ENCODE results near the gene ARAF. TPM values are rescaled to one million over a fixed set of nuclear protein-coding genes. Genes with fewer than 3 reads are reported as not detected.
"Not testable (repeated sequence)": the region's sequence is repeated elsewhere in the genome, so short reads cannot be mapped to it uniquely, and the experiment has no call there.

ARAF gene
- polyA plus RNA-seq (2013, experiment 1 of 2; ENCODE audit: insufficient read length), result 57.5 TPM
- polyA plus RNA-seq (2013, experiment 2 of 2; ENCODE audit: insufficient read length), result 50.8 TPM

DNA sequence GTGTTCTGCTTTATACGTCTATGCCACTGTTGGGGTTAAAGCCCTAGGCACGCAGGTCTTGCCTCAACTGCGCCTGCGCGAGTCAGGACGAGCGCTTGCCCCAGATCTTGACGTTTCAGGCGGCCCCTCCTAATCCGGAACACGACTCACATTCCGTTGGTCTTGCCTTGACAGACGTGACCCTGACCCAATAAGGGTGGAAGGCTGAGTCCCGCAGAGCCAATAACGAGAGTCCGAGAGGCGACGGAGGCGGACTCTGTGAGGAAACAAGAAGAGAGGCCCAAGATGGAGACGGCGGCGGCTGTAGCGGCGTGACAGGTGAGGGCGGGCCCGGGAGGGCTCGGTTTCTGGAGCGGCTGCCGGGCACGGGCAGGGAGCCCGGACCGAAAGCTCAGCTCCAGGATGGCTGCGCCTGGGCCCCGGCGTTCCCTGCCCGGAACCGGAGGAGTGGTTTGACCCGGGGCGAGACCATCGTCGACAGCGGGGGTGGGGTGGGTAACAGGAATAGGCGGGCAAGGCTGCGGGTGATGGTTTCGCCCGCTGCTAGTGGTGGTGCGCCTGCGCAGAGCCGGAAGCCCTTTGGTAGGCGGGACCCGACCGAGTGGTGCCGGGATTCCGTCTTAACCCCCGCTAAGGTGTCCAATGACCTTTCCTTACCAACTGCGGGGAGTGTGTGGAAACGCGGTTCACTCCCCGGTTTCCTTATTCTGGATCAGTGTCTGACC, at the start of gene ARAF:
Gene ARAF, plus strand, starts transcription at position 272 of the 725 bp plus-strand sequence. CDS start 1,763 bp downstream, outside the sequence.
- DNase-seq, result peak; percentile 99

DNA sequence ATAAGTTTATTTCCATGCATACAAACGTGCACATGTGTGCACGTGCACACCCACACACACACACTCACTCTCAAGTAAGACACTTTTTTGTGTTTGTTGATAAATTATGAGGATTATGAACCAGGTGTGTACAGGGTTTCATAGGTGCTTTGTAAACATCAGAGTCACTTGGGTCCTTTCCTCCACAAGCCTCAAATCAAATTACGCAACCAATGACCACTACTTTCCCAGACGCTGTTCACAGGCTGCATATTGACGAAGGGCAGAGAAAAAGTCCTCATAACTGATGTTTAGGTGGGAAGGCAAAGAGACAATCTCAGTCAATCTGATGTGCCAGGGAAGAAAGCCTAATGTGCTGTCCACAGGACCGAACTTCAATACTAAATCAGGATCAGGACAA, 48.6 kb upstream of the ARAF start:
- DNase-seq, result not testable (repeated sequence)

DNA sequence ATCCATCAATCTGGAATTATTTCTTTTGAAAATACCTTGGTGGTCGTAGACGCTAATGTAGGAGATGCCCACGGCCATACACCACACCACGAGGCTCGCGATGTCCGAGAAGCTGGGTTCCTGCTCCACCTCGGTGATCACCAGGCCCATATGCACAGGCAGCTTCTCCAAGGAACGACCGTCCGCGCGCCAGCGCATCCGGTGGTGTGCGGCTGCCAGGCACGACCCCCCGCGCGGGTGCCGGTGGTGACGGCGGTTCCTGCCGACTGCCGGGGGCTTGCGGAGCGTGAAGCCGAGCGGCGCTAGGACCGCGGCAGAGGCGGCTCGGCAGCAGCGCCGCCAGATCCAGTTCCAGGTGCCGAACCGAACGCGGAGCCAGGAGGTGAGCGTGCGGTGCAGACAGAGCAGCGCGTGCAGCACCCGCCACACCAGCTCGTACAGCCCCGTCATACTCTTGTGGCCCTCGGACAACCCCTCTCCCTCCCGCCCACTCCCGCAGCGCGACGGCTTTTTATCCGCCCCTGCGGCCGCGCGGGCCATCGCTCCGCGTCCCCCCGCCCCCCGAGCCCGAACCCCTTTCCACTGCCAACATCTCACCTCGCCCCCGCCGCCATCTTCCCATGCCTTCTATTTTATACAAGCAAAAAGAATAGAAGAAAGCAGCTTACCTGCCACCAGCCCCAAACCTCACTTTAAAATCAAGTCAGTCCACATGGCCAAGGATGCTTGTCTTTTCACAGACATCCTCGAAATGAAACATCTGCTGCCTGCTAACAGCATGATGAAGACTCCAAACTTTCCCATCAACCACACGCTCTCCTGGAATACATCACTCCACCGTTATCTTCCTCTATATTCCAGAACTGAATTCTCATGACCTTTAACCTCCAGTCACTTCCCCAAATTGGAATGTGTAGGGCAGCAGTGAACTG, 47.7 kb upstream of the ARAF start:
- DNase-seq, result not testable (repeated sequence)

DNA sequence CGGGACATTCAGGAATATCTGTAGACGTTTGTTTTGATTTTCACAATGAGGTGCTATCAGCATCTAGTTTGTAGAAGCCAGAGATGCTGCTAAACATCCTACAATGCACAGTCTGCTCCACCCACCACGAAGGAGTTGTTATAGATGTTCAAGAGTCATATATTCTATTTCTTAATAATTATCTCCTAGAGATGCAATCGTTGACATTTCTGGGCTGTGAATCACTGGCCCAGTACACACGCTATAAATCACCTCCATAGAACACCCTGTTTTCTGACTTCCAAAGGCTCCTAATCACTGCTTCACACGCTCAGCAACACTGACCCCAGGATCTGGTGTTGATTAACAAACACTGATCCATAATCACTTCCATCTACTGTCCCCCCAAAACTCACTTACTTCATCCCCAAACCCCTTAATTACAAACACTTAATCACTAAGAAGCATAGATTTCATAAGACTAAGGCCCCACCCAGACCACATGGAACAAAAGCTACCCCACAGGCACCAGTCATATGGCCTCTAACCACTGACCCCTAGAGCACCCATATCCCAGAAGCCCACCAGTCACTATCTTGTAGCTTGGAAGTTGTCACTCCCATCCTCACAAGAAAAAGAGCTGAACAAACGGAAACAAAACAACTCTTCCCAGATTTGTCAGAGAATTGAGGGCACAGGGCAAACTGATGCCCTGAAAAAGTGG, 46.3 kb upstream of the ARAF start:
- peak; percentile 25 for DNase-seq

DNA sequence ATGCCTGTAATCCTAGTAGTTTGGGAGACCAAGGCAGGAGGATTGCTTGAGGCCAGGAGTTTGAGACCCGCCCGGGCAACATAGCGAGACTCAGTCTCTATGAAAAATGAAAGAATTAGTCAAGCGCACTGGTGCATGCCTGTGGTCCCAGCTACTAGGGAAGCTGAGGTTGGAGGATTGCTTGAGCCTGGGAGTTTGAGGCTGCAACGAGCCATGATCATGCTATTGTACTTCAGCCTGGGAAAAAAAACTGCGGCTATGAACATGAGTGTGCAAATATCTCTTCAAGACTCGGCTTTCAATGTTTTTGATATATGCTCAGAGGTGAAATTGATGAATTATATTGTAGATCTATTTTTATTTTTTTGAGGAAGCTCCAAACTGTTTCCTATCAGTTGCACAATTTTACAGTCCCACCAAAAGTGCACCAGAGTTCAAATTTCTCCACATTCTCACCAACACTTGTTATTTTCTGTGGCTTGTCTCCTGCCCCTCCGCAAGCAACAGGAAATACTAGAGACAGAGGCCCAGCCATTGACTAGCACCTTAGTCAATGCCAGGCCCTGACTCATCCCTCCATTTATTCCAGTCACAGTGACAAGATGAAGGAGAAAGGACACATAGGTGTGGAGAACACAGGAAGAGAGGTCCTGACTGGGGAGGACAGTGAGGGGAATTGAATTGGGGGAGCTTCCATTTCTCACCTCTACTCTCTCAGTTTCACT, 44.9 kb upstream of the ARAF start:
- peak; percentile 32 for DNase-seq

DNA sequence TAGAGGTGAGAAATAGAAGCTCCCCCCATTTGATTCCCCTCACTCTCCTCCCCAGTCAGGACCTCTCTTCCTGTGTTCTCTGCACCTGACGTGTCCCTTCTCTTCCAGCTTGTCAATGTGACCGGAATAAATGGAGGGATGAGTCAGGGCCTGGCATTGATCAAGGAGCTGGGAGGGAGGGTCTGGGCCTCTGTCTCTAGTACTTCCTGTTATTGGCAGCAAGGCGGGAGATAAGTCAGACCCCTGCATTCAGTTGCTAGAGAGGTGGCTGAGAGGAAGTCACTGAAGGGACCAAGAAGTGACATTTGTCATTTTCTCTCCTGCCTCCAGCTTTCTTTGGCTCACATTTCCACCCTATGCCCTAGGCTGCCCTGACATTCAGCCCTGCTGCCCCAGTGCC, 42.9 kb upstream of the ARAF start:
- no peak for DNase-seq

DNA sequence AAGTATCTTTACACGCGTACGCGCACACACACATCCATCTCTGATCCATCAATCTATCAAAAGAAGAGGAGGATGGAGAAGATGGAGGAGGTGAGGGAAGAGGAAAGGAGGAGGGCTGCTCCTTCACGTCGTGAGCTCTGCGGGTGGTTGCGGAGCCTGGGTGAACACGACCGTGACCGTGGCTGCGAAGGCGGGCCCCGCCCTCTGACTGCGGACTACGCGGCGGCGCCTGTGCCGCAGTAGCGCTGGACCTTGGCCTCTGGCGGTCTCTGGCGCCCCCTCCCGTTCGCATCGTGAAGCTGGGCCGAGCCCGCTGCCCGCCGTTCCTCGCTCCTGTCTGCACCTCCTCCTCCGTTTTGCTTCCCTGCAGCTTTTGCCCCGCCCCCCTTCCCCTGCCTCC, 37.7 kb upstream of the ARAF start:
- DNase-seq, result peak; percentile 64

DNA sequence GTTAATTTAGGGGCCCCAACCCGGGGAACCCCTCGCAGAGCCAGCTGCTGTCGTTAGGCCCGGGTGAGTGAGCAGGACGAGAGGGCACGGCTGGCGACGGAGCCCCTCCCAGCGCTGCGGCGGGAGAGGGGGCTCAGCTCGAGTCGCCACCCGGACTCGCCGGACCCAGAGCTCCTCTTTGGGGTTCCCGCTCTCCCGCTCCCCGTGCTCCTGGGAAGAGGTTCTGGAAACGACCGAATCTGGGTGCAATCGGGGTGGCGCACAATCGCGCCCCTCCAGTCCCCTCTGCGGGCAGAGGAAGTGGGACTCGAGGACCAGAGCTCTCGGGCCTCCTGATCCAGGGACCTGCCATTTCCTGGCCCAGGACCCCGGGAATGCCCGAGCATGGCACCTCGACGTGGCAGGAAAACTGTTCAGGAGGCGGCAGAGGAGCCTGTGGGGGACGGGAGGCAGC, 37.3 kb upstream of the ARAF start:
- no peak for DNase-seq

DNA sequence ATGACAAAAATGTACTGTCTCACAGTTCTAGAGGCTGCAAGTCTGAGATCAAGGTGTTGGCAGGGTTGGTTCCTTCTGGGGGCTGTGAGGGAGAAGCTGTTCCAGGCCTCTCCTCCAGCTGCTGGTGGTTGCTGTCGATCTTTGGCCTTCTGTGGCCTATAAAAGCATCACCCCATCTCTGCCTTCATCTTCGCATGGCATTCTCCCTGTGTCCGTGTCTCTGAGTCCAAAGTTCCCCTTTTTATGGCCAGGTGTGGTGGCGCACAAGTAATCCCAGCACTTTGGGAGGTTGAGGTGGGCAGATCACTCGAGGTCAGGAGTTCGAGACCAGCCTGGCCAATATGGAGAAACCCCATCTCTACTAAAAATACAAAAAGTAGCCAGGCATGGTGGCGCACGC, 31.5 kb upstream of the ARAF start:
- DNase-seq, result no peak

DNA sequence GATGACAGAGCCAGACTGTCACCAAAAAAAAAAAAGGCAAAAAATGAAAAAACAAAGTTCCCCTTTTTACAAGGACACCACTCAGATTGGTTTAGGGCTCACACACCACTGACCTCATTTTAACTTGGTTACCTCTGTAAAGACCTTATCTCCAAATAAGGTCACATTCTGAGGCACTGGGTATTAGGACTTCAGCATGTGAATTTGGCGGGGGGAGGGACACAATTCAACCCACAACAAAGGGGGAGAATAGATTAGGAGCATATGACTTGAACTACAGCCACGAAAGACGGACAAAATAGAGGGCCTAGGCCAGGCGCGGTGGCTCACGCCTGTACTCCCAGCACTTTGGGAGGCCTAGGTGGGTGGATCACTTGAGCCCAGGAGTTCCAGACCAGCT, 31.0 kb upstream of the ARAF start:
- no peak for DNase-seq

DNA sequence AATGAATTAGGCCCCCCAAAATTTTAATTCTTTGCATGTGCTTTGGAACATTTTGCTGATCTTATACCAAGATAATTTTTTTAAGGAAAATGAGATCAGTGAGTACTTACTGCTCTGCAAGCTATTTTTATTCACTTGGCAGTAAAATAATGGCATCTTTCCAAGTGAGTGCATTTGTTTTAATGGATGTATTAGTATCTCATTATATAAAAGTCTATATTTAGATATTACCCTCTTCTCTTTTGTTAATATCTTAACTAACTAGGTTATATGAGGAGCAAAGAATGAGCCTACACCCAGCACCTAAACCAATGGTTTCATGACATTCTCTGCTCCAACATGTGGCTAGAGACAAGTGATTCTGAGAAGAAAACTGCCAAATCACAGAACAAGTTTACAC, 21.1 kb upstream of the ARAF start:
- no peak for DNase-seq

DNA sequence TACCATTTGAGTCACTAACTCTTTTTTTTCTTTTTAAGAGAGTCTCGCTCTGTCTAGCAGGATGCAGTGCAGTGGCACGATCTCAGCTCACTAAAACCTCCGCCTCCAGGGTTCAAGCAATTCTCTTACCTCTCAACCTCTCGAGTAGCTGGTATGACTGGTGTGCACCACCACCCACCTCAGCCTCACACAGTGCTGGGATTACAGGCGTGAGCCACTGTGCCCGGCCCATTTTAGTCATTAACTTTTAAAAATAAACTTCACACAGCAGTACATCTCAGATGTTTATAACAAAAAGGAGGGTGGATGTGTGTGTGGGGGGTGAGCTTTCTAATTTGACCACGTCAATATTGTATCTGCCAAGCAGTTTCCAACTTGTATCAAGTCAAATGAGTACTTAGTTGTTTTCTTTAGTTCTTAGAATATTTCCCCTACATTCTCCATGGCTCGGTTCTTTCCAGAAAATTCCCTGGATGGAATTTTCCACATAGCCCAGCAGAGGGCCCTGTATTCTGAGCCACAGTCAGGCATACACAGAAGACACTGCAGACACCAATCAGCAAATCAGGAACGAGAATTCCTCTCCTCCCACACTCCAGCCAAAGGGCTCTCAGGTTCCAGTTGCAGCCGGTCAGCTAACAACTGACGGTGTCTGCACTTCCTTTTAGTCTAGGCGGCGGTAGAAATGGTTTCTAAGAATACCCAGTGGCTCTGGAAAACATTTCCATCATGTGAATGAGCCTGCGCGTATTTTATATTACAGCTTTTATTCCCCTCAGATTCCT, 20.1 kb upstream of the ARAF start:
- DNase-seq, result peak; percentile 91

DNA sequence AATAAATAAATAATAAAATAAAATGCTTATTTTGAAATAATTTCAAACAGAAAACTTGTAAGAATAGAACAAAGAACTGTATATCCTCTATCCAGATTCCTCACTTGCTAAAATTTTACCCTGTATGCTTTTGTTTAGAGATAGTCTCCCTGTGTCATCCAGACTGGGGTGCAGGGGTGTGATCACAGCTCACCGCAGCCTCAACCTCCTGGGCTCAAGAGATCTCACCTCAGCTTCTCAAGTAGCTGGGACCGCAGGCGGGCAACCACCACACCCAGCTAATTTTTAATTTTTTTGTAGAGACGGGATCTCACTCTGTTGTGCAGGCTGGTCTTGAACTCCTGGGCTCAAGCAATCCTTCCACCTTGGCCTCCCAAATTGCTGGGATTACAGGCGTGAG, 17.5 kb upstream of the ARAF start:
- DNase-seq, result no peak

DNA sequence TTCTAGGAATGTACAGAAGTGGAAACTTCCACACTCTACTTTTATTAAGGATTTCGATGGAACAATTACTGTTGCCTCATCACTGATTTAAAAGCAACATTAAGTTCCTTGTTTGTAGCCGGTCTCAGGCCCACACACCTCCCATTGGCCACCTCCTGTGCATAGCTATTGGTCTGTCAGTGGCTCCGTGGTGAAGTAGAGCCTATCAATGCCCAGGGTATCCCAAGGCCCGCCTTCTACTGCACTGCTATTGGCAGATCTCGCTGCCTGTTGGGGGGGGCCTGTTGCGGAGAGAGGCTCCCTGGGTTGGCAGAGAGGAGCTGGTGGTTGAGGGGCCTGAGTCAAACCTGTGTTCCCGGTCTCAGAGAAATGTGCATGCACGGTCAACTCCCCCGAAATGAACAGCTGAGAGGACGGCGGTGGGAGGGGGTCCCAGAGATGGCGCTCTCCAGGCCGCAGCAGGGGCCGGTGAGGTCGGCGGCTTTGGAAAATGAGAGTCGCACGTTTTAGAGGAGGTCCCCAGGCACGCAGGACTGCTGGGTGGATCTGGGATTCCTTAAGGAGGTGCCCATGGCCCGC, 4.9 kb upstream of the ARAF start:
- DNase-seq, result peak; percentile 92

DNA sequence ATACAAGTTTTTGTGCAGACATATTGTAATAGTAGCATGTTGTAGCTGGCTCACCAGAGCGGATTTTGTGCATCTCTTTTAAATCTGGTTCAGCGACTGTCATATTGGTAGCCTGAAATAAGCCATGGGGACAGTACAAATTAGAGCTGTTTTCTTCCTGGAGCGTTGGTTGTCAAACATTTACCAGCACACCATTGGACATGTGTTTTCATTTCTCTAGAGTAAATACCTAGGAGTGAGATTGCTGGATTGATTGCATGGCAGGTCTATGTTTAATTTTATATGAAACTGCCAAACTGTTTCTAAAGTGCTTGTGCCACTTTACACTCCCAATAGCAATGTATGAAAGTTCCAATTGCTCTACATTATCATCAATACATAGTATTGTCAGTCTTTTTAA, 2.6 kb upstream of the ARAF start:
- DNase-seq, result no peak

DNA sequence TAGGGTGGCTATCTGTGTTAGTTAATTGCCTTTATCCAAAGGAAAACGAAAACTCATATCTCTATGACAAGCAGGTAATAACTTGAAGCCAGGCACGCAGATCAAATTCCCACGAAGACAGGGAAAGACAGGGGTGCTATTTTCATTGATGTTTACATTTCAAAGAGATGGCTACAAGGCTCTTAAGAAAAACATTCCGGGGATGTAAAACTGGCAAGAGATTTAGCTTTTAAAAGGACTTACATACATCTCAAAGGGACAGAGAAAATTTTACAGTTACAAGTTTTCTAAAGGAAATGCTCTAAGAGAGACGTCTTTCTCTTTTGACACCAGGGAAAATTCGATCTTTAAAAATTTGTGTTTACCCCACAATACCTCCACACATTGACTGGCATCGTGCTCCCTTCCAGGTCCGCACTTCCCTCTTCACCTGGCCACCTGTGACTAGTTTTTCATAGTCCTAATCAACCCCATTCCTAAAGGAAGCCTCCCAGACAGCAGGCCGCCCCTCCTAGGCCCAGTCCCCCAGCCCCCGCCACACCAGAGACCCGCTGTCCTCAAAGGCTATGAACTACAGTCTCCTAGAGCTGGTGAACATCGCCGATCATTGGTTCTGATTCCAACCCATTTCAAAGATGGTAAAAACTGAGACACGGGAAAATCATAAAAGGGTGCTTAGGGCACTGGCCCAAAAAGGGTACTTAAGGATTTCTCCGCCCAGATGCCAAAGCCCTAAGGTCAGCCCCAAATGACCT, 649 bp upstream of the ARAF start:
- DNase-seq, result no peak

DNA sequence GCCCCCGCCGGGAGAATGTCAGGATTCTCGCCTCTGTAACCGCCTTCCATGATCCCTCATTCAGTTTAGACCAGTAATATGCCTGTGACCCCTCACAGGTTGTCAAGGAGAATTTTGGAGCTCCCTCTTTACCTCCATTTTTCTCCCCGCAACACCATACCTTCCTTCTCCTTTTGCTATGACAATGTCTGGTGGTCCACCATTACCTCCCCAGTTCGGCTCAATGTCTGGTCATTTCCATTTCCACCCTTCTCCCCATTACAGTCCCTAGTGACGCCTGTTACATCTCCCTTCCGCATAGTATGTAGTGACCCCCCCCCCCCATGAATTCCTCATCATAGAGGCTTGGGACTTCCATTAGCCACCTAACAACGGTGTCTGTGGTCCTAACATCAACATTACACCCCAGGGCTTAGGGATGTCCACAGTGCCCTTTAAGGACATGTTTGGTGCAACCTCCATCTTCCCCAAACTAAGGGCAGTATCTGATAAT, 700 bp downstream of the ARAF start:
- no peak for DNase-seq

DNA sequence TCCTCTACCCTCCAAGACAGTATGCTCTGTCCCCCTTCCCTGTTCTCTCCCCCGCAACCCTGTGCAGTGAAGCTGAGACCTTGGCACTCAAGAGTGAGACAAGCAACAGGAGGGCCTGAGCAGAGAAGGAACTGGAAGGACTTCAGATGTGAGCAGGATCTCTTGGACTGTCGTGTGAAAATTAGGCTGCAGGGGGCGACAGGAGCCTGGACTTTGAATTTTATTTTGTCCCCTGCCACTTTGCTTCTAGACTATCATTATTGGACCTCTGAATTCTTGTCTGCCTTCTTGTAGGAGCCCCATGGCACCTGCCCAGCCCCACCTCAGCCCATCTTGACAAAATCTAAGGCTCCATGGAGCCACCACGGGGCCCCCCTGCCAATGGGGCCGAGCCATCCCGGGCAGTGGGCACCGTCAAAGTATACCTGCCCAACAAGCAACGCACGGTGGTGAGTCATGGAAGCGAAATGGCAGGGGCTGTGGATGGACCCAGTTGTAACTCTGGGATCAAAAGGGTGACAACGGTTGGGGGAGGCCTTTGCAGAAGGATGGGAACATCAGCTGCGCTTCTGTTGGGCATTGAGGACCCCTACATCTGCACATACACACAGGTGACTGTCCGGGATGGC, 1.7 kb downstream of the ARAF start:
- peak; percentile 27 for DNase-seq

DNA sequence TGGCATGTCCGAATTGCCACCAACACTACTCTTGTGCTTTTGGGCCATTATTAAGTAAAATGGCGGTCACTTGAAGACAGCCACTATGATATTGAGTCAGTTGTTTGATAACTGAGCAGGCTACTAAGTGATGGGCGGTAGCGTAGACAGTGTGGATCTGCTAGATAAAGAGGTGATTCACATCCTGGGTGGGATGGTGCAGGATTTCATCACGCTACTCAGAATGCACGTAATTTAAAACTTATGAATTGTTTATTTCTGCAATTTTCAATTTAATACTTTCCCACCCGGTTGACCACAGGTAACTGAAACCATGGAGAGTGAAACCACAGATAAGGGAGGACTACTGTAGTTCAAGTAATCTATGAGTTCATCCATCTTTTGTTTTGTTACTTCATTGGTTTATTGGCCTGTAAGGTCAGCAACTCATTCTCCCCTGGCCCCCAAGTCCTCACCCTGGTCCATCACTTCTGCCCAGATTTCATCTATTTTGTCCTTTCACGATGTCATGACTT, 2.9 kb downstream of the ARAF start:
- no peak for DNase-seq
